SK-N-SH (cell line): Measurements from ENCODE around the gene FSIP1. TPM values are rescaled to one million over a fixed set of nuclear protein-coding genes. Genes with fewer than 3 reads are reported as not detected.
A peak's percentile ranks its signal among the peaks of the same experiment; 100 is the strongest.

ENCODE experiments used
- CTCF ChIA-PET: fragments of 300-600, 350-600 bp; formaldehyde crosslinking; extraction: SDS; loops from one replicate; lab custom pipeline; 2021; lab: Yijun Ruan, JAX
- POLR2A ChIA-PET: fragments of 350-600 bp; sonication (Branson Sonifier 250); formaldehyde crosslinking; extraction: SDS; loops from one replicate; lab custom pipeline; 2020; ENCODE audit warnings: antibody characterized with exemption, inconsistent platforms; lab: Yijun Ruan, JAX
- DNase-seq: peaks from one replicate; pipeline ENCODE4 v3.0.0; 2012
- H2AFZ ChIP-seq: fragments of 200-600 bp; sonication (generic); 2 replicates; pipeline ENCODE4 v1.8.1; 2016; ENCODE audit warnings: antibody characterized with exemption, mild to moderate bottlenecking, low read depth
- H3F3A ChIP-seq: fragments of 200-600 bp; sonication (generic); replicated peaks from 2 replicates; pipeline ENCODE3; 2016; ENCODE audit warnings: antibody characterized with exemption, mild to moderate bottlenecking; ENCODE audit not compliant: insufficient read depth
- H3K27ac ChIP-seq, 2 experiments: fragments of 200-500 bp in 1 of 2; fragments of 200-600 bp in 1 of 2; sonication (Bioruptor generic) in 1 of 2; sonication (generic), shearing (Covaris generic) in 1 of 2; 2 replicates each; pipeline versions ENCODE4 v1.5.1 to v1.6.1; 2014 to 2016; ENCODE audit warnings: low read depth in 2 of 2, inconsistent platforms in 1 of 2, low read length in 1 of 2, mild to moderate bottlenecking in 1 of 2, mixed read lengths in 1 of 2
- H3K27me3 ChIP-seq: fragments of 200-600 bp; sonication (generic), shearing (Covaris generic); 2 replicates; pipeline ENCODE4 v1.6.1; 2016; ENCODE audit warnings: mixed run types; ENCODE audit not compliant: insufficient read depth
- H3K36me3 ChIP-seq, 2 experiments: fragments of 200-500 bp in 1 of 2; fragments of 200-600 bp in 1 of 2; sonication (Bioruptor generic) in 1 of 2; sonication (generic) in 1 of 2; replicated peaks in 1 of 2; 2 replicates each; pipeline versions ENCODE3 to v1.5.1; 2014 to 2016; ENCODE audit warnings: low read length in 1 of 2, mild to moderate bottlenecking in 1 of 2; ENCODE audit not compliant: insufficient read depth in 2 of 2, control insufficient read depth in 1 of 2
- H3K4me1 ChIP-seq, 2 experiments: fragments of 200-500 bp in 1 of 2; fragments of 200-600 bp in 1 of 2; sonication (Bioruptor generic) in 1 of 2; sonication (generic), shearing (Covaris generic) in 1 of 2; 2 replicates each; pipeline versions ENCODE4 v1.5.1 to v1.6.1; 2014 to 2016; ENCODE audit warnings: low read depth in 1 of 2, low read length in 1 of 2, mixed run types in 1 of 2; ENCODE audit not compliant: insufficient read depth in 2 of 2, control insufficient read depth in 1 of 2
- H3K4me2 ChIP-seq: fragments of 200-600 bp; sonication (generic), shearing (Covaris generic); 2 replicates; pipeline ENCODE4 v1.6.1; 2017; ENCODE audit warnings: mixed run types
- H3K4me3 ChIP-seq, 2 experiments: fragments of 200-500 bp in 1 of 2; fragments of 200-600 bp in 1 of 2; sonication (Bioruptor generic) in 1 of 2; sonication (generic), shearing (Covaris generic) in 1 of 2; 2 replicates each; pipeline versions ENCODE4 v1.5.1 to v1.8.1; 2014 to 2016; ENCODE audit warnings: low read depth in 2 of 2, inconsistent platforms in 1 of 2, low read length in 1 of 2, mild to moderate bottlenecking in 1 of 2, mixed read lengths in 1 of 2, moderate library complexity in 1 of 2
- H3K79me2 ChIP-seq: fragments of 200-600 bp; sonication (generic); 2 replicates; pipeline ENCODE4 v1.8.1; 2017; ENCODE audit warnings: mild to moderate bottlenecking; ENCODE audit not compliant: insufficient read depth
- H3K9ac ChIP-seq: fragments of 200-600 bp; sonication (generic); 2 replicates; pipeline ENCODE4 v1.6.1; 2017; ENCODE audit warnings: mixed run types
- H3K9me2 ChIP-seq: fragments of 200-600 bp; sonication (generic); 2 replicates; pipeline ENCODE4 v1.6.1; 2017; ENCODE audit warnings: mixed run types
- H3K9me3 ChIP-seq: fragments of 200-600 bp; sonication (generic); 2 replicates; pipeline ENCODE4 v1.6.1; 2017; ENCODE audit warnings: mixed run types, mild to moderate bottlenecking, moderate library complexity
- H4K20me1 ChIP-seq: fragments of 200-600 bp; sonication (generic); 2 replicates; pipeline ENCODE4 v1.6.1; 2017; ENCODE audit warnings: mild to moderate bottlenecking, mixed run types; ENCODE audit not compliant: insufficient read depth
- CTCF ChIP-seq: fragments of 200-600 bp; sonication (generic); IDR thresholded peaks from 2 replicates; pipeline ENCODE4 v1.6.1; 2017; ENCODE audit warnings: antibody characterized with exemption, mild to moderate bottlenecking, moderate library complexity
- ELF1 ChIP-seq: IDR thresholded peaks from 2 replicates; pipeline ENCODE4 v1.4.0; 2012
- EP300 ChIP-seq, 2 experiments: IDR thresholded peaks; 2 replicates each; pipeline versions ENCODE4 v1.4.0 to v1.6.1; 2012; ENCODE audit warnings: borderline replicate concordance in 1 of 2, low read depth in 1 of 2, low read length in 1 of 2
- EZH2phosphoT487 ChIP-seq: fragments of 200-600 bp; sonication (generic); IDR thresholded peaks from 2 replicates; pipeline ENCODE4 v1.6.1; 2017; ENCODE audit warnings: low read depth, mixed run types, mild to moderate bottlenecking, antibody characterized with exemption, moderate library complexity, borderline replicate concordance
- FOSL2 ChIP-seq: IDR thresholded peaks from 2 replicates; pipeline ENCODE4 v1.4.0; 2012; ENCODE audit warnings: low read depth, mild to moderate bottlenecking, moderate library complexity, borderline replicate concordance
- FOXM1 ChIP-seq: IDR thresholded peaks from 2 replicates; pipeline ENCODE4 v1.4.0; 2012; ENCODE audit warnings: low read depth, mild to moderate bottlenecking
- GABPA ChIP-seq: IDR thresholded peaks from 2 replicates; pipeline ENCODE4 v1.4.0; 2012; ENCODE audit warnings: low read depth, mild to moderate bottlenecking
- MAX ChIP-seq: IDR thresholded peaks from 2 replicates; pipeline ENCODE4 v1.4.0; 2012; ENCODE audit warnings: low read depth
- MEF2A ChIP-seq: IDR thresholded peaks from 2 replicates; pipeline ENCODE4 v1.4.0; 2012; ENCODE audit warnings: low read depth, borderline replicate concordance
- NFIC ChIP-seq: IDR thresholded peaks from 2 replicates; pipeline ENCODE4 v1.4.0; 2012; ENCODE audit warnings: borderline replicate concordance
- NRF1 ChIP-seq: IDR thresholded peaks from 2 replicates; pipeline ENCODE4 v1.6.1; 2012; ENCODE audit warnings: low read depth, mild to moderate bottlenecking, low read length
- PBX3 ChIP-seq: IDR thresholded peaks from 2 replicates; pipeline ENCODE4; 2012
- RAD21 ChIP-seq: IDR thresholded peaks from 2 replicates; pipeline ENCODE4 v1.6.1; 2012; ENCODE audit warnings: mild to moderate bottlenecking, low read length
- RFX5 ChIP-seq: IDR thresholded peaks from 2 replicates; pipeline ENCODE4 v1.6.1; 2012; ENCODE audit warnings: mild to moderate bottlenecking, improper control_type of control experiment, low read length
- RXRA ChIP-seq: IDR thresholded peaks from 2 replicates; pipeline ENCODE4 v1.4.0; 2012; ENCODE audit warnings: low read depth, mild to moderate bottlenecking, borderline replicate concordance
- SMC3 ChIP-seq: IDR thresholded peaks from 2 replicates; pipeline ENCODE4 v1.6.1; 2012; ENCODE audit warnings: low read depth, low read length, improper control_type of control experiment
- TAF1 ChIP-seq: IDR thresholded peaks from 2 replicates; pipeline ENCODE4 v1.6.1; 2012; ENCODE audit warnings: low read depth, mild to moderate bottlenecking, low read length, moderate library complexity, borderline replicate concordance
- TCF12 ChIP-seq: IDR thresholded peaks from 2 replicates; pipeline ENCODE4 v1.4.0; 2012
- TEAD4 ChIP-seq: IDR thresholded peaks from 2 replicates; pipeline ENCODE4 v1.4.0; 2012; ENCODE audit warnings: mild to moderate bottlenecking, borderline replicate concordance; ENCODE audit not compliant: insufficient read depth
- USF2 ChIP-seq: fragments of 150-350 bp; IDR thresholded peaks from 2 replicates; pipeline ENCODE4 v1.6.1; 2017; ENCODE audit warnings: antibody characterized with exemption, low read length, low read depth, borderline replicate concordance
- WGBS: methylation state at CpG from one replicate; pipeline ENCODE4 v1.1.6; 2017; ENCODE audit warnings: low lambda C conversion rate; 5-methylcytosine and 5-hydroxymethylcytosine counted together
- polyA plus RNA-seq, 3 experiments: library from polyadenylated mRNA; depleted of rRNA; stranded (reverse); fragments of >200 nt; gene quantifications; 2 replicates each; pipeline ENCODE4 v1.2.3, GENCODE V29; 2012

FSIP1 gene
- polyA plus RNA-seq, 1 of the 3 experiments (the other 2 are of a cell fraction), result 0.43 TPM

GRCh38 chr15:39792025-39792843 is 9.6 kb upstream of the FSIP1 start:
- peak overlapping the region in 1 of 2 experiments; percentile 36; a peak in 1 of 4 replicates for H3K27ac ChIP-seq
- no peaks in the 10 kb centered on the region for H3K36me3 ChIP-seq
- H3K9me3 ChIP-seq, result no peaks in the 10 kb centered on the region
- H3F3A ChIP-seq, result peaks cover 36% of the 10 kb centered on the region
- no peak overlapping the region for H3K9ac ChIP-seq
- WGBS, result 87% methylated on average over 5 of the region's 5 CpGs
- TF ChIP-seq RXRA, result no peak
- TF ChIP-seq ELF1, result no peak
- TF ChIP-seq RAD21, result no peak
- no peak for TF ChIP-seq FOSL2
- TF ChIP-seq NFIC, result no peak
- no peak for TF ChIP-seq TAF1
- TF ChIP-seq GABPA, result no peak
- TF ChIP-seq NRF1, result no peak
- TF ChIP-seq EP300 (IDR thresholded peaks at IDR 0.05; ENCODE audit: borderline replicate concordance in 1 of 2, low read depth in 1 of 2, low read length in 1 of 2), result no peak
- TF ChIP-seq CTCF, result no peak
- TF ChIP-seq PBX3, result no peak
- no peak for TF ChIP-seq FOXM1
- no peaks in the 10 kb centered on the region for H3K79me2 ChIP-seq
- no peak overlapping the region for H2AFZ ChIP-seq
- H3K9me2 ChIP-seq, result no peaks in the 10 kb centered on the region
- no peaks in the 10 kb centered on the region for H4K20me1 ChIP-seq
- H3K27me3 ChIP-seq, result no peaks in the 10 kb centered on the region
- ChIA-PET POLR2A (interaction anchor here (0.6 kb wide), 1 partner anchor 174 kb away, joined by 3 read pairs; no protein-coding TSS in a partner anchor), CTCF (interaction anchor here (0.6 to 1.0 kb wide), 2 partner anchors 36 to 620 kb away, joined by 3 to 4 read pairs; no protein-coding TSS in a partner anchor)
- no peak for DNase-seq
- H3K4me3 ChIP-seq, result no peak overlapping the region
- peaks cover 16% of the 10 kb centered on the region in 2 experiments; a peak in 3 of 4 replicates for H3K4me1 ChIP-seq
- no peak overlapping the region for H3K4me2 ChIP-seq

- no peaks in the 10 kb centered on the region for H3K27me3 ChIP-seq
- peak overlapping the region in 1 of 2 experiments; percentile 62; a peak in 1 of 4 replicates for H3K27ac ChIP-seq
- peaks cover 5% of the 10 kb centered on the region; the same call in 1 of the 2 replicates for H3K79me2 ChIP-seq
- H3K36me3 ChIP-seq, result no peaks in the 10 kb centered on the region
- H4K20me1 ChIP-seq, result no peaks in the 10 kb centered on the region
- H3F3A ChIP-seq, result peaks cover 50% of the 10 kb centered on the region
- H3K4me2 ChIP-seq, result no peak overlapping the region
- ChIA-PET CTCF (interaction anchor here (1.0 to 3.1 kb wide), 3 partner anchors 41 to 104 kb away, joined by 3 to 21 read pairs (median 3); no protein-coding TSS in a partner anchor), POLR2A (interaction anchor here (1.6 kb wide), 1 partner anchor 144 kb away, joined by 4 read pairs; the partner anchor contains the start of gene EIF2AK4)
- no peak overlapping the region for H3K4me3 ChIP-seq
- H3K9me2 ChIP-seq, result no peaks in the 10 kb centered on the region
- H2AFZ ChIP-seq, result no peak overlapping the region
- WGBS, result 87% methylated on average over 4 of the region's 4 CpGs
- H3K4me1 ChIP-seq, result peaks cover 16 to 24% of the 10 kb centered on the region in 2 experiments; a peak in 3 of 4 replicates
- no peak overlapping the region for H3K9ac ChIP-seq
- no peak for DNase-seq
- no peaks in the 10 kb centered on the region for H3K9me3 ChIP-seq
- no peak for TF ChIP-seq USF2
- no peak for TF ChIP-seq TCF12
- no peak for TF ChIP-seq FOXM1
- TF ChIP-seq NFIC, result no peak
- no peak for TF ChIP-seq RAD21
- TF ChIP-seq TAF1, result no peak
- TF ChIP-seq TEAD4, result no peak
- no peak for TF ChIP-seq EZH2phosphoT487
- TF ChIP-seq RFX5, result no peak
- TF ChIP-seq SMC3, result no peak
- no peak for TF ChIP-seq MAX
- TF ChIP-seq MEF2A, result no peak
- no peak for TF ChIP-seq ELF1
Measured at GRCh38 chr15:39789736-39790135, 7.1 kb upstream of the FSIP1 start.
